ENCODE results near the gene NTMT2. TPM values are rescaled to one million over a fixed set of nuclear protein-coding genes. Genes with fewer than 3 reads are reported as not detected.

The NTMT2 gene
- total RNA-seq, 1 experiment from 2014 or later = not detected

GRCh38 chr1:170174395-170174794 is 28.6 kb downstream of the NTMT2 start:
- no peak for ATAC-seq
- H3K36me3 ChIP-seq (ENCODE audit: control insufficient read depth, insufficient read depth, low read length) = no peaks in the 10 kb centered on the region
- no peak overlapping the region for H3K4me3 ChIP-seq (ENCODE audit: low read depth in 2 of 2, low read length in 2 of 2)
- H3K9me3 ChIP-seq (ENCODE audit: control insufficient read depth, insufficient read depth, low read depth, low read length) = no peaks in the 10 kb centered on the region
- no peaks in the 10 kb centered on the region for H3K27me3 ChIP-seq (ENCODE audit: control insufficient read depth, insufficient read depth, low read length)
- no peaks in the 10 kb centered on the region for H3K4me1 ChIP-seq (ENCODE audit: control insufficient read depth, insufficient read depth, low read length)
- intact Hi-C loops (cut with micrococcal nuclease; ENCODE audit: unreplicated experiment) = no loop called here
- TF ChIP-seq POLR2AphosphoS5 (IDR thresholded peaks at IDR 0.05; ENCODE audit: low read depth, low read length) (no peak), TCF7L2 (IDR thresholded peaks at IDR 0.05; ENCODE audit: low read depth, low read length) (no peak)
- TF ChIP-seq, protein P1, sequence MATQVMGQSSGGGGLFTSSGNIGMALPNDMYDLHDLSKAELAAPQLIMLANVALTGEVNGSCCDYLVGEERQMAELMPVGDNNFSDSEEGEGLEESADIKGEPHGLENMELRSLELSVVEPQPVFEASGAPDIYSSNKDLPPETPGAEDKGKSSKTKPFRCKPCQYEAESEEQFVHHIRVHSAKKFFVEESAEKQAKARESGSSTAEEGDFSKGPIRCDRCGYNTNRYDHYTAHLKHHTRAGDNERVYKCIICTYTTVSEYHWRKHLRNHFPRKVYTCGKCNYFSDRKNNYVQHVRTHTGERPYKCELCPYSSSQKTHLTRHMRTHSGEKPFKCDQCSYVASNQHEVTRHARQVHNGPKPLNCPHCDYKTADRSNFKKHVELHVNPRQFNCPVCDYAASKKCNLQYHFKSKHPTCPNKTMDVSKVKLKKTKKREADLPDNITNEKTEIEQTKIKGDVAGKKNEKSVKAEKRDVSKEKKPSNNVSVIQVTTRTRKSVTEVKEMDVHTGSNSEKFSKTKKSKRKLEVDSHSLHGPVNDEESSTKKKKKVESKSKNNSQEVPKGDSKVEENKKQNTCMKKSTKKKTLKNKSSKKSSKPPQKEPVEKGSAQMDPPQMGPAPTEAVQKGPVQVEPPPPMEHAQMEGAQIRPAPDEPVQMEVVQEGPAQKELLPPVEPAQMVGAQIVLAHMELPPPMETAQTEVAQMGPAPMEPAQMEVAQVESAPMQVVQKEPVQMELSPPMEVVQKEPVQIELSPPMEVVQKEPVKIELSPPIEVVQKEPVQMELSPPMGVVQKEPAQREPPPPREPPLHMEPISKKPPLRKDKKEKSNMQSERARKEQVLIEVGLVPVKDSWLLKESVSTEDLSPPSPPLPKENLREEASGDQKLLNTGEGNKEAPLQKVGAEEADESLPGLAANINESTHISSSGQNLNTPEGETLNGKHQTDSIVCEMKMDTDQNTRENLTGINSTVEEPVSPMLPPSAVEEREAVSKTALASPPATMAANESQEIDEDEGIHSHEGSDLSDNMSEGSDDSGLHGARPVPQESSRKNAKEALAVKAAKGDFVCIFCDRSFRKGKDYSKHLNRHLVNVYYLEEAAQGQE (IDR thresholded peaks at IDR 0.05; ENCODE audit: insufficient read depth in 1 of 2, low read depth in 2 of 2, low read length in 1 of 2) = no peak
- no TSS peak for BruUV-seq (replicated peaks)
- in situ Hi-C loops (cut with HindIII; ENCODE audit: low pct_unique_long_range_greater_than_20kb, low sequenced_read_pairs) = no loop called here
- POLR2A ChIA-PET = no interaction called here
- CTCF ChIA-PET = no interaction called here
- DNase-seq (ENCODE audit: low read depth, low spot score) = no peak
- no peak overlapping the region for H3K27ac ChIP-seq (ENCODE audit: low read length)

- POLR2A ChIA-PET = no interaction called here
- no peaks in the 10 kb centered on the region for H3K9me3 ChIP-seq (ENCODE audit: control insufficient read depth, insufficient read depth, low read depth, low read length)
- in situ Hi-C loops (cut with HindIII; ENCODE audit: low pct_unique_long_range_greater_than_20kb, low sequenced_read_pairs) (no loop called here), intact Hi-C loops (cut with micrococcal nuclease; ENCODE audit: unreplicated experiment) (no loop called here)
- CTCF ChIA-PET = no interaction called here
- no peaks in the 10 kb centered on the region for H3K36me3 ChIP-seq (ENCODE audit: control insufficient read depth, insufficient read depth, low read length)
- H3K4me3 ChIP-seq (ENCODE audit: low read depth in 2 of 2, low read length in 2 of 2) = no peak overlapping the region
- no peaks in the 10 kb centered on the region for H3K4me1 ChIP-seq (ENCODE audit: control insufficient read depth, insufficient read depth, low read length)
- no peak for TF ChIP-seq TCF7L2 (IDR thresholded peaks at IDR 0.05; ENCODE audit: low read depth, low read length)
- TF ChIP-seq SIN3A (IDR thresholded peaks at IDR 0.05; ENCODE audit: borderline replicate concordance, insufficient read depth, low read depth, low read length) = no peak
- TF ChIP-seq, protein P2, sequence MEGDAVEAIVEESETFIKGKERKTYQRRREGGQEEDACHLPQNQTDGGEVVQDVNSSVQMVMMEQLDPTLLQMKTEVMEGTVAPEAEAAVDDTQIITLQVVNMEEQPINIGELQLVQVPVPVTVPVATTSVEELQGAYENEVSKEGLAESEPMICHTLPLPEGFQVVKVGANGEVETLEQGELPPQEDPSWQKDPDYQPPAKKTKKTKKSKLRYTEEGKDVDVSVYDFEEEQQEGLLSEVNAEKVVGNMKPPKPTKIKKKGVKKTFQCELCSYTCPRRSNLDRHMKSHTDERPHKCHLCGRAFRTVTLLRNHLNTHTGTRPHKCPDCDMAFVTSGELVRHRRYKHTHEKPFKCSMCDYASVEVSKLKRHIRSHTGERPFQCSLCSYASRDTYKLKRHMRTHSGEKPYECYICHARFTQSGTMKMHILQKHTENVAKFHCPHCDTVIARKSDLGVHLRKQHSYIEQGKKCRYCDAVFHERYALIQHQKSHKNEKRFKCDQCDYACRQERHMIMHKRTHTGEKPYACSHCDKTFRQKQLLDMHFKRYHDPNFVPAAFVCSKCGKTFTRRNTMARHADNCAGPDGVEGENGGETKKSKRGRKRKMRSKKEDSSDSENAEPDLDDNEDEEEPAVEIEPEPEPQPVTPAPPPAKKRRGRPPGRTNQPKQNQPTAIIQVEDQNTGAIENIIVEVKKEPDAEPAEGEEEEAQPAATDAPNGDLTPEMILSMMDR (IDR thresholded peaks at IDR 0.05) = no peak
- no peak for TF ChIP-seq POLR2AphosphoS5 (IDR thresholded peaks at IDR 0.05; ENCODE audit: low read depth, low read length)
- TF ChIP-seq, protein P1 (IDR thresholded peaks at IDR 0.05; ENCODE audit: insufficient read depth in 1 of 2, low read depth in 2 of 2, low read length in 1 of 2) = no peak
- H3K27me3 ChIP-seq (ENCODE audit: control insufficient read depth, insufficient read depth, low read length) = no peaks in the 10 kb centered on the region
- ATAC-seq = no peak
- no peak overlapping the region for H3K27ac ChIP-seq (ENCODE audit: low read length)
- DNase-seq (ENCODE audit: low read depth, low spot score) = no peak
- no TSS peak for BruUV-seq (replicated peaks)
Observed at GRCh38 chr1:170175041-170175440, 29.3 kb downstream of the NTMT2 start.

All from Panc1 (cell line).